ENCODE results near the gene CIC.
A peak's percentile ranks its signal among the peaks of the same experiment; 100 is the strongest.

Gene CIC

DNA sequence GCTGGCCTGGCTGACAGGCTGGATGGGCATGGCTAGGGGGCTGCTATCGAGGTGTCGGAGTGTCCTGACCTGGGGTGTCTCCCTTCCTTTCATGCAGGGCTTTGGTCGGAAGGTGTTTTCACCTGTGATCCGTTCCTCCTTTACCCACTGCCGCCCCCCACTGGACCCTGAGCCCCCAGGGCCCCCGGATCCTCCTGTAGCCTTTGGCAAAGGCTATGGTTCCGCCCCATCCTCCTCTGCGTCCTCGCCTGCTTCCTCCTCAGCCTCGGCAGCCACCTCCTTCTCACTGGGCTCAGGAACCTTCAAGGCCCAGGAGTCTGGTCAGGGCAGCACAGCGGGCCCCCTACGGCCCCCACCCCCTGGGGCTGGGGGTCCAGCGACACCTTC is 21.1 kb downstream of the CIC start:
- no peak for DNase-seq

DNA sequence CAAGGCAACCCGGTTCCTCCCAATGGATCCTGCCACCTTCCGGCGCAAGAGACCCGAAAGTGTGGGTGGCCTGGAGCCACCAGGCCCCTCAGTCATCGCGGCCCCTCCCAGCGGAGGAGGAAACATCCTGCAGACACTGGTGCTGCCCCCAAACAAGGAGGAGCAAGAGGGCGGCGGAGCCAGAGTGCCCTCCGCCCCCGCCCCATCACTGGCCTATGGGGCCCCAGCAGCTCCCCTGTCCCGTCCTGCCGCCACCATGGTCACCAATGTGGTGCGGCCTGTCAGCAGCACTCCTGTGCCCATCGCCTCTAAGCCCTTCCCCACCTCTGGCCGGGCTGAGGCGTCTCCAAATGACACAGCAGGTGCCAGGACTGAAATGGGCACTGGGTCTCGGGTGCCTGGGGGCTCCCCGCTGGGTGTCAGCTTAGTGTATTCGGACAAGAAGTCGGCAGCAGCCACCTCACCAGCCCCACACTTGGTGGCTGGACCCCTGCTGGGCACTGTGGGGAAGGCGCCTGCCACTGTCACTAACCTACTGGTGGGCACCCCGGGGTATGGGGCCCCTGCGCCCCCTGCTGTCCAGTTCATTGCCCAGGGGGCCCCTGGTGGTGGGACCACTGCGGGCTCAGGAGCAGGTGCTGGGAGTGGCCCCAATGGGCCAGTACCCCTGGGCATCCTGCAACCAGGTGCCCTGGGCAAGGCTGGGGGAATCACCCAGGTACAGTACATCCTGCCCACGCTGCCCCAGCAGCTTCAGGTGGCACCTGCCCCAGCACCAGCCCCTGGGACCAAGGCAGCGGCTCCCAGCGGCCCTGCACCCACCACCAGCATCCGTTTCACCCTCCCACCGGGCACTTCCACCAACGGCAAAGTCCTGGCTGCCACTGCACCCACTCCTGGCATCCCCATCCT is 21.7 kb downstream of the CIC start:
- no peak for DNase-seq

DNA sequence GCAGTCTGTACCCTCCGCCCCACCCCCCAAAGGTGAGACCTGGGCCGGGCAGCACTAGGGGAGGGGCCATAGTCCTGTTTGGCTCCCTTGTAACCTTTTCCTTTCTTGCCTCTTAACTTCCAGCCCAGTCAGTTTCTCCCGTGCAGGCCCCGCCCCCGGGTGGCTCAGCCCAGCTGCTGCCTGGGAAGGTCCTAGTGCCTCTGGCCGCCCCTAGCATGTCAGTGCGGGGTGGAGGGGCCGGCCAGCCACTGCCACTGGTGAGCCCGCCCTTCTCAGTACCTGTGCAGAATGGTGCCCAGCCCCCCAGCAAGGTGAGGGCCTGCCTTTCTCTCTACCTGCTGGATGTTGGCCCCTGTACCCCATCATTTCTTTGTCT is 22.4 kb downstream of the CIC start:
- DNase-seq = no peak

DNA sequence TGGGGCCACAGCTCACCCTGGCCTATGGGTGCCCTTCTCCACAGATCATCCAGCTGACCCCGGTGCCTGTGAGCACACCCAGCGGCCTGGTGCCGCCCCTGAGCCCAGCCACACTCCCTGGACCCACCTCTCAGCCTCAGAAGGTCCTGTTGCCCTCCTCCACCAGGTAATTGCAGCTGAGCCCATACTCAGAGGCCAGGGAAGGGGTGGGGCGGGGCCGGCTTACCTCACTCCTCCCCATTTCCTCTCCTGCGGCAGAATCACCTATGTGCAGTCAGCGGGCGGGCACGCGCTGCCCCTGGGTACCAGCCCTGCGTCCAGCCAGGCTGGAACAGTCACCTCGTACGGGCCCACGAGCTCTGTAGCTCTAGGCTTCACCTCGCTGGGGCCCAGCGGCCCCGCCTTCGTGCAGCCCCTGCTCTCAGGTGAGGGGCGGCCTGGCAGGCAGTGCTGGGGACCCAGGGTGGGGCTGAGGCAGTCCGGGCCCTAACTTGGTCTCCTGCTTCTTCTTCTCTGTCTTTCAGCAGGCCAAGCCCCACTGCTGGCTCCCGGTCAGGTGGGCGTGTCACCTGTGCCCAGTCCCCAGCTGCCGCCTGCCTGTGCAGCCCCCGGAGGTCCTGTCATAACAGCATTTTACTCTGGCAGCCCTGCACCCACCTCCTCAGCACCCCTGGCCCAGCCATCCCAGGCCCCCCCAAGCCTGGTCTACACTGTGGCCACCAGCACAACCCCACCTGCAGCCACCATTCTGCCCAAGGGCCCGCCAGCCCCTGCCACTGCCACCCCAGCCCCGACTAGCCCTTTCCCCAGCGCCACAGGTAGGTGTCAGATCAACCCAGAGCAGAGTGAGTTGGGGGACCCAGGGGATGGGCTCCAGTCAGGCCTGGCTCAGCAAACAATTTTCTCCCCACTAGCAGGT is 23.2 kb downstream of the CIC start:
- no peak for DNase-seq

DNA sequence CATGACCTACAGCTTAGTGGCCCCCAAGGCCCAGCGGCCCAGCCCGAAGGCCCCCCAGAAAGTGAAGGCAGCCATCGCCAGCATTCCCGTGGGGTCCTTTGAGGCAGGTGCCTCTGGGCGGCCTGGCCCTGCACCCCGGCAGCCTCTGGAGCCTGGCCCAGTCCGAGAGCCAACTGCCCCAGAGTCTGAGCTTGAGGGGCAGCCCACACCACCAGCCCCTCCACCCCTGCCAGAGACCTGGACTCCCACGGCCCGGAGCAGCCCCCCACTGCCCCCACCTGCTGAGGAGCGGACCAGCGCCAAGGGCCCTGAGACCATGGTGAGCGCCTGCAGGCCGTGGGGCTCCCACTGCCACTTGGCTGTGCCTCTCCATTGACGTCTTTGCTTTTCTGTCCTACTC is 23.9 kb downstream of the CIC start:
- DNase-seq = no peak

DNA sequence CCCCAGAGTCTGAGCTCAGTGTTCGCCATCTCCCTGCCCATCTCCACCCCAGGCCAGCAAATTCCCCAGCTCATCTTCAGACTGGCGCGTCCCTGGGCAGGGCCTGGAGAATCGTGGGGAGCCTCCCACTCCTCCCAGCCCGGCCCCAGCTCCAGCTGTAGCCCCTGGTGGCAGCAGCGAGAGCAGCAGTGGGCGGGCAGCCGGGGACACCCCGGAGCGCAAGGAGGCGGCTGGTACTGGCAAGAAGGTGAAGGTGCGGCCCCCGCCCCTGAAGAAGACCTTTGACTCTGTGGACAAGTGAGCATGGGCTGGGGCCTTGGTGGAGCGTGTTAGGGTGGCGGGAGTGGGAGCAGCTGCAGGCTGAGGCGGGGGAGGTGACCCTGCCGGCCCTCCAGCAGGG is 24.5 kb downstream of the CIC start:
- DNase-seq = no peak

DNA sequence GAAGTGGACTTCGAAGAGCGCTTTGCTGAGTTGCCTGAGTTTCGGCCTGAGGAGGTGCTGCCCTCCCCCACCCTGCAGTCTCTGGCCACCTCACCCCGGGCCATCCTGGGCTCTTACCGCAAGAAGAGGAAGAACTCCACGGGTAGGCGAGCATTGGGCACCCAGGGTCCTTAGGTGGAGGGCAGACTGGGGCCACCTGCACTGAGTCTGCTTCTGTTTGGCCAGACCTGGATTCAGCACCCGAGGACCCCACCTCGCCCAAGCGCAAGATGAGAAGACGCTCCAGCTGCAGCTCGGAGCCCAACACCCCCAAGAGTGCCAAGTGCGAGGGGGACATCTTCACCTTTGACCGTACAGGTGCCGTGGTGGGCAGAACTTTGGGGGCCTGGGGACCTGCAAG is 24.9 kb downstream of the CIC start:
- DNase-seq = no peak

DNA sequence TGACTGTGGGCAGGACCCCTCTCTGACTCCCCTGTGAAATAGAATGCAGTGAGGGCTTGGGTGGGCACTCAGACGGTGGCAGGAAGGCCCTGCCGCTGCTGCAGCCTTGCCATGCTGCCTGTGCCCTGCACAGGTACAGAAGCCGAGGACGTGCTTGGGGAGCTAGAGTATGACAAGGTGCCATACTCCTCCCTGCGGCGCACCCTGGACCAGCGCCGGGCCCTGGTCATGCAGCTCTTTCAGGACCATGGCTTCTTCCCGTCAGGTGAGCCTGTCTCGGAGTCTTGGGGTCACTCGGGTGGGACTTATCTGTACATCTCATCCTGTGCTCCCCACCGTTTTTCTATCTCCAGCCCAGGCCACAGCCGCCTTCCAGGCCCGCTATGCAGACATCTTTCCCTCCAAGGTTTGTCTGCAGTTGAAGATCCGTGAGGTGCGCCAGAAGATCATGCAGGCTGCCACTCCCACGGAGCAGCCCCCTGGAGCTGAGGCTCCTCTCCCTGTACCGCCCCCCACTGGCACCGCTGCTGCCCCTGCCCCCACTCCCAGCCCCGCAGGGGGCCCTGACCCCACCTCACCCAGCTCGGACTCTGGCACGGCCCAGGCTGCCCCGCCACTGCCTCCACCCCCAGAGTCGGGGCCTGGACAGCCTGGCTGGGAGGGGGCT is 25.6 kb downstream of the CIC start:
- DNase-seq = no peak

DNA sequence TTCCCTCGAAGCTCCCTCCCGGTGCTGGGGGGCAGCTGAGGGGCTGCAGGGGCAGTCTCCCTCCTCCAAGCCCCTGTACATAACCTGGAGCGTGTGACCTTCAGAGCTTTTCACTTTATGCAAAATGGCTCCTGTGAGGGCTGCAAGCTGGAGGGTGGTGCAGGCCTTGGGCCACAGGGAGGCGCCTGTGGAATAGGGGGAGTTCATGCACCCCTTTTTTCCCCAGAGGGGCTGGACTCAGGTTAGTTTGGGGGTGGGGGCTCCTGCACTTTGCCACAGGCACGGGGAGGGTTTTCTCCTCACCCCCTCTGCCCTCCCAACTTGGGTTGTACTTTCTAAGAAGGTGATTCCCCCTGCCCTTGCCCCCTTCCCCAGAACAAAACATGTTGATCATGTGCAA is 26.3 kb downstream of the CIC start:
- no peak for DNase-seq

DNA sequence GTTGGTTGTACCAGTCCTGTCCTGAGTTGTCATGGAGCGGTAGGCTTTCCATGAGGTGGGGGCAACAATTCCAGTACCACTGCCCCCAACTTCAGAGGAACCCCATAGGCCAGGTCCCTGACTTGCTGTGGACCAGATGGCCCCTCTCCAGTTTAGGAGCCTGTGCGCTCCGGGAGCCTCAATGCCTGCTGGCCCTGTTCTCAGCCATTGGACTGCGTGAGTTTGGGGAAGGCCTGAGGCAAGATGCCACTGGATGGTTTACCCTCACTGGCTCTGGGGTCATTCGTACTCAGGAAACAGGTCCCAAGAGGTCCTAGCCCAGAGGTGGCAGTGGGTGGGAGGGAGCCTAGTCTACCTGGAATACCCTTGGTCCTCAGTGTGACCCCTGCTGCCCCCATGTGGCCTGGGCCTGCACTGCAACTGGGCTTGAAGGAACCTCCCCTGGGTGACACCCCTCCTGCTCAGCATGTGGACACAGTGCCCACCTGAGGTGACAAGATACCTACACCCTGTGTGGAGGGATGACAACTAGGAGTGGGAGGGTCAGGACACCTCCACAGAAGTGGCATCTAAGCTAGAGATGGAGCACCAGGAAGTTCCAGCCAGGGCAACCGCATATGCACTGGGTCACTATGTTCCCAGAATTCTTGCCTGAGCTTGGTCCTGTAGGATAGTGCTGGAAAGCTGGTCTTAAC is 26.9 kb downstream of the CIC start:
- peak; percentile 15 for DNase-seq

DNA sequence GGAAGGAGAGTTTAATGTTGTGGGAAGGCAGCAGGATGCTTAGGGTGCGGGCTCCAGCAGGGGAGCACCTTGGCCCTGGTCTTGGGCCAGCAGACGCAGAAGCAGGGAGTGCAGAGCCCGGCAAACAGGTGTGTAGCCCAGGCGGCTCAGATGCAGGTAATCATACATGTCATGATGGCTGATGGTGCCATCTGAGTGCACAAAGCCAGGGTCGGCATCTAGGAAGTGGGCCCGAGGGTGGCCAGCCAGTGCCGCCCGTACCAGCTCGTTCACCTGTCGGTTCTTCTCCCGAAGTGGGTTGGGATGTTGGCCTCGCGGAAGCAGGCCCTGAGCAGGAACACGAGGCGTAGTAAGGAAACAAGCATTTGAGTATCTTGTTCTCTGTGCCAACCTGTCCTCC is 28.0 kb downstream of the CIC start:
- no peak for DNase-seq

DNA sequence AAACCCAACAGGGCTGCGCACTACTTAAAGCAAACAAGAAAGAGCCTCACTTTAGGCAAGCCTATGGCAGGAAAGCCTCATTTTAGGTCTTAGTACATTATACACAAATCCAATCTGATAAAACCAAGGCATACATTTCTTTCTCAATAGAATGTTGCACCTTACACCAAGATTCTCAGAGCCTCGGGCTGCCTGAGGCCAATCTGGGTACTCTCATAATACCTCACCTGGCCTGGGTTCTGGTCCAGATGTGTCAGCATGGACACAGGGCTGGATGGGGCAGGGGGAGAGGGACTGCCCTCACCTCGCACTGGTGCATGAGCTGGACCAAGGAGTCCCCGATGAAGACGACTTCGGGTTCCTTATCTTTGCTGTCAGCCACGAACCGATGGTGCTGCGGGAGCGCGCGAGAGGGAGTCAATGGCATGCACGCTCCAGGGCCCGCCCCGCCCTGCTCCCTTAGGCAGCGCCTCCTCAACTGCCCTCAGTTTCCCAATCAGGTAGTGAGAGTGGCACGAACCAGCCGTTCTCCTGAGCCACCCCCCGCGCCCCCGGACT is 32.7 kb downstream of the CIC start, which contains the start of gene PRR19:
Gene PRR19, plus strand, starts transcription at position 487 of the 558 bp plus-strand sequence. CDS start 7,453 bp downstream, outside the sequence.
- DNase-seq = no peak

DNA sequence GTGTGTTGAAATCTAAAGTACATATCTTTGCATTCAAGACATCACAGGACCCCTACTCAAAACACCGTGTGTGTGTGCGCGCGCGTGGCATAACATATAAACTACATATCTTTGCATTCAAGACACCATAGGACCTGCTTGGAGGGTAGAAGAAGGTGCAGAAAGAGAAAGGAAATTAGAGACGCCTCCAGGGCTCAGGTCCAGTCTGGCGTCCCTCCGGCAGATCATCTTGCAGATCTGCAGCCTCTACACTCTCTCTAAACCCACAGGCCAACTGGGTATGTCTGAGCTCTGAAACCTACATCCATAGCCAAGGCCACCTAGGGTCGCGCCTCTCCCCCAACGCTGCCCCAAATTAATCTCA is 34.0 kb downstream of the CIC start:
- no peak for DNase-seq

DNA sequence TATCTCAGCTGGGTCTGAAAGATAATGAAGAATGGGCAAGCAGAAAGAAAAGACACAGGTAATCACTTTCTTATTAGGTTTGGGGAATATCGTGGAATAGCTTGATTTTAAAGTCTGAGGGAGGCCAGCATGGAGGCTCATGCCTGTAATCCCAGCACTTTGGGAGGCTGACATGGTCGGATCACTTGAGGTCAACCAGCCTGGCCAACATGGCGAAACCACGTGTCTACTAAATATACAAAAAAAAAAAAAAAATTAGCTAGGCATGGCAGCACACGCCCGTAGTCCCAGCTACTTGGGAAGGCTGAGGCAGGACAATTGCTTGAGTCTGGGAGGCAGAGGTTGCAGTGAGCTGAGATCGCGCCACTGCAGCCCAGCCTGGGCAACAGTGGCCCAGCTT is 34.8 kb downstream of the CIC start:
- DNase-seq = no peak

DNA sequence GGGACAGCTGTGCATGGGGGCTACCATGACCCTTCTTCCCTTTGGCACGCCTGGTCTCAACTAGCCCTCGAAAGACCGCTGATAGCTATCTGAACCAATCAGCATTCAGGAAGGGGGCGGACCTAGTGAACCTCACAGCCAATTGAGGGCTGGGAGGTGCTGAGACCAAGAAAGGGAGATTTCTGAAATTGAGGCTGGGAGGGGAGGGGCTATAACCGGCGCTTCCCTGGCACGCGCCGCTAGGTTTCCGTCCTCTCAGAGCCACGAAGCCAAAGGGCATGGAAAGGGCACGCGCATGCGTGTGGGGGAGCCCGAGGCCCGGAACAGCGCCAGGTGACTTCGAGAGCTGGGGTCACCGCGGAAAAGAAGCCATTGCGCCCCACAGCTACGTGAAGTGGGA is 37.6 kb downstream of the CIC start:
- DNase-seq = no peak

DNA sequence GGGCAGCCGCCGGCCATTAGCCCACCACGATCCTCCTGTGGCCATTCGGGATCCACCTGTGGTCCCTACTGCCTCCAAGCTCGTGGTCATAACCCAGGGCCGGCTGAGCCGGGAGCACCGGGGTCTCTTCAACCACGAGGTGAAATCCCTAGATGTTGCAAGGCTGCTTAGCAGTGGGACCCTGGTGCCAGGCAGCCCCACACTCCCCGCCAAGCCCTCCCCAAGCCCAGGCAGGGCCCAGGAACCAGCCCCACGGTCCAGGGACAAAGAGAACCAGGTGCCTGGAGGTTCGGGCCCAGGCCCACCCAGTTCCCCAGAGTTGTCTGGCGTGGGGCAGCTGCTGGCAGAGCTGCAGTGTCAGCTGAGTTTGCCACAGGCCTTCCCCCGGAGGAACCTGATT is 40.6 kb downstream of the CIC start:
- no peak for DNase-seq

DNA sequence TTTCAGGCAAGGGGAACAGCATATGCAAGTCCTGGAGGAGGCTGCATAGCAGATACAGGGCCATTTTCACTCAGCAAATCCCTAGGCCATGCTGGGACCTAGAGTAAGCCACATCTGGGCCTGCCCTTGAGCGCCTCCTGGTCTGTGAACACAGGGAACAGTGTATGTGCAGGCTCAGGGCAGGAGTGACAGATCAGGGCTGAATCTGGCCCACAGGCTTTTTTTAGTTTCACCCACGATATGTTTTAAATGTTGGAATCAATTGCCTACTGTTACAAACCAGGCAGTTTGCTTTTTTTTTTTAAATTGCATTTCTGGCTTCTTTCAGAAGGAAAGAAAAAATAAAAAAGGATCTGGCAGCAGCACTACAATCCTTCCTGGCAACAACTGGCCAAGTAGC is 42.6 kb downstream of the CIC start:
- no peak for DNase-seq

DNA sequence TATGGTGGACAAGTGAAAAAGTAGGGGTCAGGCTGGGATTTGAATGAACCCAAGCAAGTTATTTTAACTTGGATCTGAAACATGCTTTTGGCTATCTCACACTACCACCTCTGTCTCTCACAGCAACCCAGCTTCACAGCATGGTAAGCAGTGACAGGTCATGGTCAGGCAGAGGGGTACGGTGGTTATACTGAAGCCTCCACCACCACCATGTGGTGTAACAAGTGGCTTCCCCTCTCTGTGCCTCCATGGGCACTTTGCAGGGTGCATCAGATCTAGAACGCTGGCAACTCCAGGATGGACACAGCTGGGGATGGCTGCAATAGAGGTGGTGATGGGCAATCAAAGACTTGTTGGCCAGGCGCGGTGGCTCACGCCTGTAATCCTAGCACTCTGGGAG is 43.3 kb downstream of the CIC start:
- no peak for DNase-seq

DNA sequence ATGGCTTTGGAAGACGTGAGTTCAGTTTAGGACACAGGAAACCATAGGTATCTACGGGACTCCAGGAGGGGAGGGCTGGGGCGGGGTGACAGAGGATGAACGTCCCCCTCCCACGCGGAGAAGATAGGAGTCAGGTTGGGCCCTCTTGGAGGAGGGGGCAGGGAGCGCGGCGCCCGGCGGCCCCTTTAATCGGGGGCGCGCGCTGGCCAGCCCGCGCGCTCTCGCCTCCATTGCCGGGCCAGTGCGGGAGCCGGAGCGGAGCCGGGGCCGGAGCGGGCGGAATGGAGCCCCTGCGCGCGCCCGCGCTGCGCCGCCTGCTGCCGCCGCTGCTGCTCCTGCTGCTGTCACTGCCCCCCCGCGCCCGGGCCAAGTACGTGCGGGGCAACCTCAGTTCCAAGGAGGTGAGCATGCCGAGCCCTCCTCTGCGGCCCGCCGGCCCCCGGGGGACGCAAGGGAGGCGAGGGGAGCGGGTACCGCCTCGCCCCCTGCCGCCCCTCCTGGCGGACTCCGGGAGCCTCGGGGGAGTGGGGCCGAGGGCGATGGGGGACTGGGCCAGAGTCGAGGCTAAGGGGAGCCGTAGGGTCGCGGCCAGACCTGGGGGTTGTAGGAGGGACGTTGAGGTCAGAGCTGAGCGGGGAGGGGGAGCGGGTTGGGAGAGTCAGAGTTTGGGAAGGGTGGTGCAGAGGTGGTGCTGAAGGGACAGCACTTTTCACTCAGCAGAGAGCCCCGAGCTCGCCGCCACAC is 44.2 kb downstream of the CIC start, which contains the start of gene TMEM145:
Gene TMEM145, plus strand, starts transcription at position 214 of the 744 bp plus-strand sequence. Its CDS starts 68 bp downstream, at position 282.
- DNase-seq = no peak

DNA sequence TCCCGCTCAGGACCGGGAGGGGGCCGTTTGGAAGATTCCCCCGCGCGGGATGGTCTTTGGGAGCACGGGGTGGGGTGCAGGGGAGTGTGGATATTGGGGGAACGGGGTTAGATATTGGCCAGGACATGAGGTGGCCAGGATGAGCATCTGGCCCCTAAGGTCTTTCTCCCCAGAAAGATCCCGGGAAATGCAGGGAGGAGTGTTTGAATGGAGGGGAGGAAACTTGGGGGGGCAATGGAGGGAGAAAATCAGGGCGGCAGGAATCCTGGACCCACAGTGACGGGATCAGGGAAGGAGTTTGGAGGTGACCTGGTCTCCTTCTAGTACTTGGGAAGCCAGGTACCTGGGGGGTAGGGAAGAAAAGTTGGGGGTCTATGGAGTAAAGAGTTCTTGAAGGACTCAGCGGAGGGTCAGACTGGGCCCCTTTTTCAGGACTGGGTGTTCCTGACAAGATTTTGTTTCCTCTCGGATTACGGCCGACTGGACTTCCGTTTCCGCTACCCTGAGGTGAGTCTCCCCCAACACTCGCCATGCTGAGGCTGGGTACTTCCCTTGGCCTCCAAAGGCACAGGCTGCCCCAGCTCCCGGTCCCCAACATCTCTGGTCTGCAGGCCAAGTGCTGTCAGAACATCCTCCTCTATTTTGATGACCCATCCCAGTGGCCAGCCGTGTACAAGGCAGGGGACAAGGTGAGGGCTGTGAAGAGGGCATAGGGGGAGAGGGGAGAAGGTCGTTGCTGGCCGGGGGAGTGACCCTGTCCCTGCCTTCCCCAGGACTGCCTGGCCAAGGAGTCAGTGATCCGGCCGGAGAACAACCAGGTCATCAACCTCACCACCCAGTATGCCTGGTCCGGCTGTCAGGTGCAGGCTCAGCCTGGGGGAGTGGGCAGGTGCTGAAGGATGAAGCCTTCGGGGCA is 45.0 kb downstream of the CIC start:
- DNase-seq = no peak

All from DMS153 (cell line).